HuH-7.5 (cell line): ENCODE results near the gene TAF11L9.
"Not testable (repeated sequence)": the region's sequence is repeated elsewhere in the genome, so short reads cannot be mapped to it uniquely, and the experiment has no call there.

Source experiments
- DNase-seq: peaks from one replicate; pipeline ENCODE4 v3.0.0; 2011; ENCODE audit warnings: low spot score

TAF11L9 gene

DNA sequence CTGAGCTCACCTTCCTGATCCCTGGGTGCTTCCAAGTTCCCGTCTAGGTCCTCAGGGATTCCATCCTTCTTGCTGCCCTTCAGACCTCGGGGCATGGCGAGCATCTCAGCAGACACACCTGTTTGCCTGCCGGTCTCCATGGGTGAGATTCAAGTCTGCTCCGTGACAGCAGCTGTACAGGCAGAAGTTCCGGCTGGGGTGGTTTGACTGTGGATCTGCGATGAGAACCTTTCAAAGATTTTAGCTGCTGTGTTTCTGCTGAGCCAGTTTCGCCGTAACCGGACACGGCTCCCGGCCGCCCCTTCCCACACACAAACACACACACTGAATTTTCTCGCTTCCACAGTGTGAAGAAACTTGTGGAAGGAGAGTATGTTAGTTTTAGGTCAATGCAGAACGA lies at the start of gene TAF11L9:
Gene TAF11L9, minus strand, starts transcription at position 140 of the 400 bp plus-strand sequence.
- not testable (repeated sequence) for DNase-seq

DNA sequence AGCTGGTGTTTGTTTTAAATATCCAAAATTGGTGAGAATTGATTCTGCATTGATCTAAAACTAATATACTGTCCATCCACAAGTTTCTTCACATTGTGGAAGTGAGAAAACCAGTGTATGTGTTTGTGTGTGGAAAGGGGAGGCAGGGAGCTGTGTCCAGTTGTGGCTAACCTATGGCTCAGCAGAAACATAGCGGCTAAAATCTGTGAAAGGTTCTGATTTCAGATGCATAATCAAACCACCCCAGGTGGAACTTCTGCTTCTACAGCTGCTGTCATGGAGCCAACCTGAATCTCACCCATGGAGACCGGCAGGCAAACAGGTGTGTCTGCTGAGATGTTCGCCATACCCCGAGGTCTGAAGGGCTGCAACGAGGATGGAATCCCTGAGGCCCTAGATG lies 40.0 kb upstream of the TAF11L9 start, which contains the start of gene TAF11L14:
Gene TAF11L14, plus strand, starts transcription at position 301 of the 400 bp plus-strand sequence.
- no peak for DNase-seq

DNA sequence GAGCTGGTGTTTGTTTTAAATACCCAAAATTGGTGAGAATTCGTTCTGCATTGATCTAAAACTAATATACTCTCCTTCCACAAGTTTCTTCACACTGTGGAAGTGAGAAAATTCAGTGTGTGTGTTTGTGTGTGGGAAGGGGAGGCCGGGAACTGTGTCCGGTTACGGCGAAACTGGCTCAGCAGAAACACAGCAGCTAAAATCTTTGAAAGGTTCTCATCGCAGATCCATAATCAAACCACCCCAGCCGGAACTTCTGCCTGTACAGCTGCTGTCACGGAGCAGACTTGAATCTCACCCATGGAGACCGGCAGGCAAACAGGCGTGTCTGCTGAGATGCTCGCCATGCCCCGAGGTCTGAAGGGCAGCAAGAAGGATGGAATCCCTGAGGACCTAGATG lies 37.6 kb upstream of the TAF11L9 start, which contains the start of gene TAF11L13:
Gene TAF11L13, plus strand, starts transcription at position 301 of the 400 bp plus-strand sequence.
- DNase-seq: not testable (repeated sequence)

DNA sequence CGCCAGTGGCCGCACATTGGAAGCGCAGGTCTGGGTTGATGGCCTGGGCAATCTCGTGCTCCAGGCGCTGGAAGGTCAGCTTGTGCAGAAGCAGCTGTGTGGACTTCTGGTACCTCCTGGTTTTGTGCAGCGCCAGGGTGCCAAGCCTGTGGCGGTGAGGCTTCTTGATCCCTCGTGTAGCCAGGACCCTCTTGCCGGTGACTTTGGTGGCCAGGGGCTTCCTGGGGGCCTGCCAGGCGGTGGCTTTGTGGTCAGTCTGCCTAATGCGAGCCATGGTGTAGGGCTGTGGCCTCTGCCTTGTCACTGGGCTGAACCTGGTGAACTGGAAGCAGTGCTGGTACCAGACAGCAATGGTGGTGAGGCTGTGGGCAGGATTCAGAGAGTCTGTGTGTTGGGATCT lies 31.5 kb upstream of the TAF11L9 start:
- DNase-seq: no peak

DNA sequence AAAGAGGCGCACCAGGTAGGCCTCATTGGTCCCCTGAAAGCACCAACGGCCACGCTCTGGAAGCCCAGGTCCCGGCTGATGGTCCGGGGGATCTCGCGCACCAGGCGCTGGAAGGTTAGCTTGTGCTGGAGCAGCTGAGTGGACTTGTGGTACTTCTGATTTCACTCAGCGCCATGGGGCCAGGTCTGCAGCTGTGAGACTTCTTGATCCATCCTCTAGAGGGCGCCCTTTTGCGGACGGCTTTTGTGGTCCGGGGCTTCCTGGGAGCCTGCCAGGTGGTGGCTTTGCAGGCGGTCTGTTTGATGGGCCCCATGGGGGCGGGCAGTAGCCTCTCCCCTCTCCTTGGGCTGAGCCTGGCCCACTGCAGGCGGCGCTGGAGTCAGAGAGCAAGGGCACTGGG lies 26.4 kb upstream of the TAF11L9 start:
- DNase-seq: no peak

DNA sequence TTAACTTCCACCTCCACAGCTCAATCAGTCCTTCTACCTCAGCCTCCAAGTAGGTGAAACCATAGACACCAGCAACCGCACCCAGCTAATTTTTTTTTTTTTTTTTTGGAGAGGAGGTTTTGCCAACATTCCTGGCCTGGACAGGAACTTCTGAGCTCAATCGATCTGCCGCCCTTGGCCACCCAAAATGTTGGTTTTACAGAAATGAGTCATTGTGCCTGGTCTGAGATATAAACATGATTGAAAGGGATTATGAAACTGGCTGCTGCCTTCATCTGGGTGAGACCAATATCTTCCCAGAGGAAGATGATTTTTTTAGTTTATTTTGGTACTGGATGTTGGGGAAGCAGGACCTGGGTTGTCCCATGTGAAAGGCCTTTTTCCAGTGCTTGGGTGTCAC lies 25.2 kb upstream of the TAF11L9 start:
- DNase-seq: no peak

DNA sequence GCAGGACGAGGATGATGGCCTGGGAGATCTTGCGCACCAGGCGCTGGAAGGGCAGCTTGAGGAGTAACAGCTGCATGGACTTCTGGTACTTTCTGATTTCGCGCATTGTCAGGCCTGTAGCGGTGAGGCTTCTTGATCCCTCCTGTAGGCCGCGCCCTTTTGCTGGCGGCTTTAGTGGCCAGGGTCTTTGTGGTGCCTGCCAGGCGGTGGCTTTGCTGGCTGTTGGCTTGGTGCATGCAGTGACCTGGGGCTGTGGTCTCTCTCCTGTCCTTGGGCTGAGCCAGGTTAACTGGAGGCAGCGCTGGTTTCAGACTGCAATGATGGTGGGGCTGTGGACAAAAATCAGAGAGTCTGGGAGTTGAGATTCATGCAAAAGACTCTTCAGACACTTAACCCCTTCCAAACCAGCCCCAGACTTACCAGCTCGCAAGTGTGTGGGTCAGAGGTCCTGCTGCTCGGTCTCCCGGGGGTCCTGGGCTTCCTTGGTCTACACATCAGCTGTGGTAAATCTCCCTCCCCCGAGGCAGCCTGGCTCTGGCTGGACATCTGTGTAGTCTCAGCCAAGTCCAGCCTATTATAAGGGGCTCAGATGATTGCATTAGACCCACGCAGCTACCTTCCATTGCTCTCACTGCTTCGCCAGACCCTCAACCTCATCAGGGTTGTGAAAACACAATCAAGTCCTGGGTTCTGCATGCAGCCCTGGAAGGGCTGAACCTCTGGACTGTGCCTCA lies 20.8 kb upstream of the TAF11L9 start:
- no peak for DNase-seq

DNA sequence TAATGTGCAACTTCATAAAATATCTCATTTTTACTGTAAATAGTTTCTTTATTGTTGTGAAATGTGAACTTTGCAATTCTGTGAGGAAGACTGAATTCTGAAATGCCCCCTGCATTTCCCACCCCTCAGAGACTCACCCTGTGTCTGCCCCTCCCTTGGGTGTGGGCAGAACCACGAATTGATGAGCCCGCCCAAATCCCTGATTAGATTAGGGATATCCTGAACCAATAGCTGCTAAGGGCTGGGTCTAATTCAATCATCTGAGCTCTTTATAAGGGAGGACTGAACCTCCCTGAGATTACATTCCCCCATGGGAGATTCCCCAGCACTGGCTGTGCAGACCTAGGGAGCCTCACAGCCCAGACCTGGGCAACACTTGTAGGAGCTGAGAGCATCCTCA lies 15.9 kb upstream of the TAF11L9 start, which contains the start of gene TAF11L12:
Gene TAF11L12, plus strand, starts transcription at position 301 of the 400 bp plus-strand sequence.
- DNase-seq: not testable (repeated sequence)

DNA sequence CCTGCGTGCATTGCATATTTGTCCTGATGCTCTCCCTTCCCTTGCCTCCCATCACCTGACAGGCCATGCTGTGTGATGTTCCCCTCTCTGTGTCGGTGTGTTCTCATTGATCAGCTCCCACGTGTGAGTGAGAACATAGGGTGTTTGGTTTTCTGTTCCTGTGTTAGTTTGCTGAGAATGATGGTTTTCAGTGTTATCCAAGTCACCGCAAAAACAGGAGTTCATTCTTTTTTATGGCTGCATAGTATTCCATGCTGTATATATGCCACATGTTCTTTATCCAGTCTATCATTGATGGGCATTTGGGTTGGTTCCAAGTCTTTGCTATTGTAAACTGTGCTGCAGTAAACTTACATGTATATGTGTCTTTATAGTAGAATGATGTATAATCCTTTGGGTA lies 13.3 kb upstream of the TAF11L9 start:
- not testable (repeated sequence) for DNase-seq

DNA sequence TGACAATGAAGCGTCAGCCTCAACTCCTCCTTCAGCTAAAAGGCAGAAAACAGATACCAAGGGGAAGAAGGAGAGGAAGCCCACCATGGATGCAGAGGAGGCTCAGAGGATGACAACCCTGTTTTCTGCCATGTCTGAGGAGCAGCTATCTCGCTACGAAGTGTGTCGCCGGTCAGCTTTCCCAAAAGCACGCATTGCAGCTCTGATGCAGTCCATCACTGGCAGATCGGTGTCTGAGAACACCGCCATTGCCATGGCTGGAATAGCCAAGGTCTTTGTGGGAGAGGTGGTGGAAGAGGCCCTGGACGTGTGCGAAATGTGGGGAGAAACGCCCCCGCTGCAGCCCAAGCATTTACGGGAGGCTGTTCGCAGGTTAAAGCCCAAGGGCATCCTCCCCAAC lies 10.8 kb upstream of the TAF11L9 start:
- no peak for DNase-seq

DNA sequence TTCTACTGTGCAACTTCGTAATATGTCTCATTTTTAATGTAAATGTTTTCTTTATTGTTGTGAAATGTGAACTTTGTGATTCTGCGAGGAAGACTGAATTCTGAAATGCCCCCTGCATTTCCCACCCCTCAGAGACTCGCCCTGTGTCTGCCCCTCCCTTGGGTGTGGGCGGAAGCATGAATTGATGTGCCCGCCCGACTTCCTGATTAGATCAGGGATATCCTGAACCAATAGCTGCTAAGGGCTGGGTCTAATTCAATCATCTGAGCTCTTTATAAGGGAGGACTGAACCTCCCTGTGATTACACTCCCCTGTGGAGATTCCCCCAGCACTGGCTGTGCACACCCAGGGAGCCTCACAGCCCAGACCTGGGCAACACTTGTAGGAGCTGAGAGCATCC lies 9.7 kb upstream of the TAF11L9 start, which contains the start of gene TAF11L11:
Gene TAF11L11, plus strand, starts transcription at position 304 of the 400 bp plus-strand sequence.
- DNase-seq: not testable (repeated sequence)

DNA sequence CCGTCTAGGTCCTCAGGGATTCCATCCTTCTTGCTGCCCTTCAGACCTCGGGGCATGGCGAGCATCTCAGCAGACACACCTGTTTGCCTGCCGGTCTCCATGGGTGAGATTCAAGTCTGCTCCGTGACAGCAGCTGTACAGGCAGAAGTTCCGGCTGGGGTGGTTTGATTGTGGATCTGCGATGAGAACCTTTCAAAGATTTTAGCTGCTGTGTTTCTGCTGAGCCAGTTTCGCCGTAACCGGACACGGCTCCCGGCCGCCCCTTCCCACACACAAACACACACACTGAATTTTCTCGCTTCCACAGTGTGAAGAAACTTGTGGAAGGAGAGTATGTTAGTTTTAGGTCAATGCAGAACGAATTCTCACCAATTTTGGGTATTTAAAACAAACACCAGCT lies 3.5 kb upstream of the TAF11L9 start, which contains the start of gene TAF11L10:
Gene TAF11L10, minus strand, starts transcription at position 101 of the 400 bp plus-strand sequence.
- not testable (repeated sequence) for DNase-seq

DNA sequence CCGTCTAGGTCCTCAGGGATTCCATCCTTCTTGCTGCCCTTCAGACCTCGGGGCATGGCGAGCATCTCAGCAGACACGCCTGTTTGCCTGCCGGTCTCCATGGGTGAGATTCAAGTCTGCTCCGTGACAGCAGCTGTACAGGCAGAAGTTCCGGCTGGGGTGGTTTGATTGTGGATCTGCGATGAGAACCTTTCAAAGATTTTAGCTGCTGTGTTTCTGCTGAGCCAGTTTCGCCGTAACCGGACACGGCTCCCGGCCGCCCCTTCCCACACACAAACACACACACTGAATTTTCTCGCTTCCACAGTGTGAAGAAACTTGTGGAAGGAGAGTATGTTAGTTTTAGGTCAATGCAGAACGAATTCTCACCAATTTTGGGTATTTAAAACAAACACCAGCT lies 3.3 kb downstream of the TAF11L9 start, which contains the start of gene TAF11L8:
Gene TAF11L8, minus strand, starts transcription at position 101 of the 400 bp plus-strand sequence.
- DNase-seq: not testable (repeated sequence)

DNA sequence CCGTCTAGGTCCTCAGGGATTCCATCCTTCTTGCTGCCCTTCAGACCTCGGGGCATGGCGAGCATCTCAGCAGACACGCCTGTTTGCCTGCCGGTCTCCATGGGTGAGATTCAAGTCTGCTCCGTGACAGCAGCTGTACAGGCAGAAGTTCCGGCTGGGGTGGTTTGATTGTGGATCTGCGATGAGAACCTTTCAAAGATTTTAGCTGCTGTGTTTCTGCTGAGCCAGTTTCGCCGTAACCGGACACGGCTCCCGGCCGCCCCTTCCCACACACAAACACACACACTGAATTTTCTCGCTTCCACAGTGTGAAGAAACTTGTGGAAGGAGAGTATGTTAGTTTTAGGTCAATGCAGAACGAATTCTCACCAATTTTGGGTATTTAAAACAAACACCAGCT lies 8.5 kb downstream of the TAF11L9 start, which contains the start of gene TAF11L7:
Gene TAF11L7, minus strand, starts transcription at position 101 of the 400 bp plus-strand sequence.
- not testable (repeated sequence) for DNase-seq
